Putamen (tissue), 1 donor: Measurements from ENCODE around the gene CTIF.

Source experiments
- DNase-seq: peaks from one replicate; pipeline ENCODE4 v3.0.0-alpha.2; 2016; ENCODE audit warnings: low spot score

The CTIF gene

GRCh38 chr18:48753691-48754090 lies 214.9 kb downstream of the CTIF start:
- DNase-seq = no peak

- no peak for DNase-seq
These were observed 215.7 kb downstream of the CTIF start for GRCh38 chr18:48754559-48754958.

GRCh38 chr18:48754993-48755473 lies 216.2 kb downstream of the CTIF start:
- no peak for DNase-seq

- DNase-seq = no peak
These were observed 217.8 kb downstream of the CTIF start for GRCh38 chr18:48756511-48757226.

- DNase-seq = no peak
These were observed 218.5 kb downstream of the CTIF start for GRCh38 chr18:48757367-48757766.

GRCh38 chr18:48757906-48758305 lies 219.1 kb downstream of the CTIF start:
- no peak for DNase-seq

DNA sequence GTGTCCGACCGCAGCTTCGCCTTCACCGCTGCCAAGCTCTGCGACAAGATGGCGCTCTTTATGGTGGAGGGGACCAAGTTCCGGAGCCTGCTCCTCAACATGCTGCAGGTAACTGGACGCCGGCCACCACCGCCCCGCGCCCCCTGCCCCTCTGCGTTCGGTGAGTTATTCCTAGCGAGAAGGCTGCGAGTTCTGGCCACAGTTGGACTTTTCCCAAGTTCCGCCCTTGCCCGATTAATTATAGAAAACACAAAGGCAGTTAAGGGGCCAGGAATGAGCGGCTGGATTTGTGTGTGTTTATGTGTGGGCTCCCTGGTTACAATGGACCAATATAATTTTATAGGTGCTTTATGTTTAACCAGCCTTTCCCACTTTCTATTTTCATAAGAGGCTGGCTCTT lies 222.8 kb downstream of the CTIF start:
- DNase-seq = no peak

- no peak for DNase-seq
These were observed 223.2 kb downstream of the CTIF start for GRCh38 chr18:48762022-48762421.

GRCh38 chr18:48762836-48763718 lies 224.2 kb downstream of the CTIF start:
- DNase-seq = no peak

DNA sequence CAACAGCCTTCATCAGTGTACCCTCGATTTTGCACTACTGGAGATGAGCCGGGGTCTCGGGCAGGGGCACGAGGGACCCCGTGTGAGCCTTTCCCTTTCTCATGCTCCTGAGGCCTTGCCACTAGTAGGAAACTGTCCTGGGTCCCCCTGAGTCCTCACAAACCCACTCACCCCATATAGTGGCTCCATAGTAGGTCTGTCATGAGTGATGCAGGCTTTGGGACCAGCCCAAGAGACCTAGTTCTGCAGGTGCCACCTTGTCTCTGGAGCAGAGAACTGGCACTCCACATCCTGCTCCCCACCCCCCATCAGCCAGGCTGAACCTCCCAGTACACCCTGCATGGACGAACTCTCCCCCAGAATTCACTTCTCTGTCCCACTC lies 224.9 kb downstream of the CTIF start:
- DNase-seq = no peak

DNA sequence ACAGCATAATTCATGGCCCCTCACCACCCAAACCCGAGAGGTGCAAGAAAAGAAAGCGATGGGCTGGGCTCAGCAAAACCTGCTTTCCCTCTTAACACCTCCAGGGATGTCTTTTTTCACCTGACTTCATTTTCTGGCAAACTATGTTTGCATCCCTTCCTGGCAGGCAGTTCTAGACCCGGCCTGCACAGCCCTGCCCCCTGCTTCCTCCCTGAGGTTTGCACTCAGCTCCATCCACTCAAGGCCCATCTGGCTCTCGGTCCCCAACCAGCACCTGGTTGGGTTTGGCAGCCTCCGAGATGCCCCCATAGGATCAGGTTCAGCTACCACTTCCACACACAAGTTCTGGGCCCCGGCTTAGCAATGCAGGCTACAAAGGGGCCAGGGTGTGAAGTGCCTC lies 226.2 kb downstream of the CTIF start:
- DNase-seq = no peak

DNA sequence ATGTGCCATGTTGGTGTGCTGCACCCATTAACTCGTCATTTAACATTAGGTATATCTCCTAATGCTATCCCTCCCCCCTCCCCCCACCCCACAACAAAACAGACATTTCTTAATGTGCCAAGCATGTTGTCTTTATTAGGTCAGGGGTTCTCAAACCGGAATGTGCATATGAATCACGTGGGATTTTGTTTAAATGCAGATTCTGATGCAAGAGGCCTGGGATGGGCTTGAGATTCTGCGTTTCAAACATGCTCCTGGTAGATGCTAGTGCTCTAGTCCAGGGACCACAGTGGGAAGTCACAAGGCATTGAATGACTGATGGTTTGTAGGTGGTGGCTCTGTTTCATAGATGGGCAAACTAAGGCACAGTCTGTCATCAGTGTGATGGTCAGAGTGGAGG lies 227.2 kb downstream of the CTIF start:
- no peak for DNase-seq

DNA sequence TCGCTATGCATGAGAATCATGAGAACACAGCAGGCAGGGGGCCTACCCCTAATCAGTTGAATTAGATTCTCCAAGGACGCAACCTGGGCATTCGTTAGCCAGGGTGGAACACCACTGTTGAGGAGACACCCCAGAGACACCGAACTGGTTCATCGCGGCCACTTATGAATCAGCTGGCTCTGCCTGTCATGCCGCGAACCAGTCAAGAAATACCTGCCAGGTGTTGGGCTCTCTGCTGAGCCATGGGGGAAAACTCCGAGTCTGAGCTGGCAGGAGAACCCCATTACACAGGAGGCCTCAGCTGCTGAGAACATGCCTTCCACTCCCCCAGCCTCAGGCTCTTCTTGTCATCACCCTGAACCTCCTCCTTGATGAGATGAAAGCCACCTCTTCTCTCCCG lies 227.7 kb downstream of the CTIF start:
- DNase-seq = no peak

DNA sequence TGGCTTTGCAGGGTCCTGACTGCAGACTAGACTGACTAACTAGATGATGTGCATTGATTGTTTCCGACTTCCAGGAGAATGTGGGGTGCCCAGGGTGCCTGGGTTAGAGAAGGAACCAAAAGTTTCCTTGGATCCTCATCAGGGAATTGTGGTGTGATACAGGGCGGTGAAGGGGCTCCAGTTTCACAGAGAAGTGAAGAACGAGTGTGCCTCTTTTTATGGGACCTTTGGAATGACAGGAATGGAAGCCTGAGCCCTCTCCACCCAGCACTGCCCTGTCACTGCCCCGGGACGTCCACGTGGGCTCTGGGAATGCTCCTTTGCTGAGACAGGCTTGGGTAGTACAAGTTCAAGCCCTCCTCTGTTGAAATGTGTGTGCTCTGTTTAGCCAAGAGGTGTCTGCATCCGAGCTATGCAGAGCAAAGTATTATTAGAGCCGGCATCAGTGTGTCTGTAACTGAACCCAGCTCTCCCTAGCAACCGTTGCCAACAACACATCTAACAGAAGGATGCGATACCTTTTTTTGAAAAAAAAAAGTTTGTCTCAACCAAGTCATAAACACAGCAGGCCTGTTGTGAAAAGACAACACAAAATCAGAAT lies 228.4 kb downstream of the CTIF start:
- no peak for DNase-seq

DNA sequence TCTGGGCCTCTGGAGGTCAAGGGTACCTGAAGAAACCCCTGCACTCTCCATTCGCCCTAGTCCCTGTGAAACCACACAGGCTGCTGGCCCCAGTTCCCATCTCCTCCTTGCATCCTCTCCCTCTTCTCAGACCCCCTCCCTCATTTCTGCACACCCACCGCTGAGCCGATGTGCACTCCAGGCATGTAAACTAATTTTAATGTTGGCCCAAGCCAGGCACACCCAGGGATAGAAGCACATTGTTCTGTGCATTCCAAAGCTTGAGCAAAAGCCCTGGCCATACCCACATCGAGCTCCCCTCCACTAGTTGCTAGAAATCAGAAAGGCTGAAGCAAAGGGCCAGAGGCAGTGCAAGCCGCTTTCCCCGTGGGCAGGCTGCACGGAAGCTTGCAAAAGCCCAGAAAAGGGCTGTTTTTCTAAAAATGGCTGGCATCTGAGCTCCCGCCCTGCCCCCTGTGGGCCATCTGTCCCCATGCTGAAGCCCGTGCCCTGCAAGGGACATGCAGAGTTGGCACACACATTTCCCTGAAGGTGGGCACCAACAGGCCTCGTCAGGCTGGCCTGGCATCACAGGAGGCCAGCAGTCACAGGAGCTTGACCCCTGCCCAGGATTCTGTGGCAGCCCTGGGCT lies 230.3 kb downstream of the CTIF start:
- no peak for DNase-seq

DNA sequence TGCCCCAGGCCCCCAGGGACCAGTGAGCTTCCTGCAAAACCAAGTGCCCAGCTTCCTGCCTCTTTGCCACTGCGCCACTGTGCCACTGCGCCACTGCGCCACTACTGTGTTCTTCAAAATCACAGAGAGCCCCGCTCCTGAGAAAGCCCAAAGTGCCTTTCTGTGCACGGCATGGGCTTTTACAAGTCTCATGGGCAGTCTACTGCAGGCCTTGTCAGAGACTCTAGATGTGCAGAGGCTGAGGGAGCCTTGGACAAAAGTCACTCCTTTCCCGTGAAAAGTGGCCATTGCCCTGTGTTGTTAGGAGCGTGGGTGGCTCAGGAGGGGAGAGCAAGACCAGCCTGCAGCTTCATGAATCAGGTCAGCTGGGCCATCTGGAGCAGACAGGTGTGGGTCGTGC lies 231.4 kb downstream of the CTIF start:
- no peak for DNase-seq

DNA sequence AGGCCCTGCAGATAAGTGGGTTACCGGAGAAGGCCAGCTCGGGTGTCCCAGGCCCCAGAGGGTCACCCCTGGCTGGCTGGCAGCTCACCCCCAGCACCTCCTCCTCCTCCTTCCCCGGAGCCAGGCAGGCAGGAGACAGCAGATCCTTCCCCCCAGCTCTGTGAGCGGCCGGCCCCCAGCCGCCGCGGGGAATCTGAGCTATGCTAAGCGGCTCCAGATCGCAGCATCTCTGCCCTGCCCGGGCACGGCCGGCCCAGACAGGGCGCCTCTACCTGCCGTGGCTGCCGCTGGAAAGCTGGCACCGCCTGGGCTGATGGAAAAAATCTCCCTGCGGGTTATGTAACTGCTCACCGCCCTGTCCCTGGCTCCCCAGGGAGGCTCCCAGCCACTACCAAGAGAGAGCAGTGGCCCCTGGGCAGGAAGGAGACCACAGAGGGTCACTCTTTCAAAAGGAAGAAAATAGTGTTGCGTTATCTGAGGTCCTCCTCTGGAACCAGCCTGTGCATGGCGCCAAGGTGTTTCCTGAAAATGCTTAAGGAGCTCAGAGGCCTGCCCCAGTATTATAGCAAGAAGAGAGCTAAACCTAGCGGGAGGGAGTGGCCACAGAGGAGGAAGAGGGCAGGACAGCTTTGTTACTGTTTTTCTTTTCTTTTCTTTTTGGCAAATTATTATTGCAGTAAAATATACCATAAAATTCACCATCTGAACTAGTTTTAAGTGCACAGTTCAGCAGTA lies 233.0 kb downstream of the CTIF start:
- no peak for DNase-seq

DNA sequence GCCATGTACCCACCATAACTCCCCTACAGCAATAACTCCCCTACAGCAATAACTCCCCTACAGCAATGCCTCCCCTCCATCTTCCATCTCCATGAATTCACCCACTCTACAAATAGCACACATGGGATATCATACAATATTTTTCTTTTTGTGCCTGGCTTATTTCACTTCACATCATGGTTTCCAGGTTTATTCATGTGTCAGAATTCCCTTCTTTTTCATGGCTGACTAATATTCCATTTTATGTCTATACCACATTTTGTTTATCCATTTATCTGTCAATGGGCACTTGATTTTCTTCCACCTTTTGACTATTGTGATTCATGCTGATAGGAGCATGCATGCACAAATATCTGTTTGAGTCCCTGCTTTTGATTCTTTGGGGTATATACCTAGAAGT lies 233.6 kb downstream of the CTIF start:
- no peak for DNase-seq

GRCh38 chr18:48773821-48774220 lies 235.0 kb downstream of the CTIF start:
- DNase-seq = no peak

GRCh38 chr18:48774941-48775340 lies 236.1 kb downstream of the CTIF start:
- no peak for DNase-seq

- DNase-seq = no peak
These were observed 236.7 kb downstream of the CTIF start for GRCh38 chr18:48775372-48776155.
